K562 (cell line): ENCODE results near the gene ITPK1.

ENCODE experiments used
- BCOR ChIP-seq: fragments of 450-650 bp; IDR thresholded peaks from 2 replicates; pipeline ENCODE4 v1.6.1; 2016
- CREBBP ChIP-seq: IDR thresholded peaks from one replicate; pipeline ENCODE4 v1.6.1; 2012; ENCODE audit warnings: low read depth, mild to moderate bottlenecking, control low read depth, inconsistent platforms, low read length
- JUND ChIP-seq, 2 experiments: IDR thresholded peaks; 2 replicates in 1 of 2; 3 replicates in 1 of 2; pipeline ENCODE4 v1.6.1; 2011; ENCODE audit warnings: borderline replicate concordance in 2 of 2, low read depth in 2 of 2, low read length in 2 of 2, improper control_type of control experiment in 1 of 2, missing biosample characterization in 1 of 2, missing genetic modification characterization in 1 of 2, missing genetic modification reagents in 1 of 2
- RAD21 ChIP-seq, 2 experiments: fragments of 250-450 bp in 1 of 2; fragments of 450-650 bp in 1 of 2; sonication (Bioruptor Pico) in 1 of 2; formaldehyde crosslinking in 1 of 2; IDR thresholded peaks in 1 of 2; conservative IDR thresholded peaks in 1 of 2; 2 replicates each; pipeline versions ENCODE4 v1.4.0 to v1.8.0; 2020 to 2022; ENCODE audit warnings: mild to moderate bottlenecking in 2 of 2, moderate library complexity in 1 of 2
- SMARCA5 ChIP-seq: fragments of 450-650 bp; IDR thresholded peaks from 2 replicates; pipeline ENCODE4 v1.6.1; 2016
- TEAD1 ChIP-seq, 2 experiments: fragments of 450-650 bp in 1 of 2; sonication (generic) in 1 of 2; formaldehyde crosslinking; IDR thresholded peaks; 2 replicates each; pipeline versions ENCODE4 v1.4.0 to v1.8.0; 2020 to 2022; ENCODE audit warnings: mild to moderate bottlenecking in 2 of 2, missing genetic modification reagents in 1 of 2
- TEAD2 ChIP-seq: fragments of 450-650 bp; IDR thresholded peaks from 2 replicates; pipeline ENCODE4 v1.6.1; 2016; ENCODE audit warnings: missing genetic modification characterization, control low read depth, missing compliant biosample characterization
- TRIM24 ChIP-seq, 2 experiments: fragments of 450-650 bp; IDR thresholded peaks; 2 replicates each; pipeline ENCODE4 v1.6.1; 2016
- U2AF2 ChIP-seq: fragments of 200-400 bp; formaldehyde crosslinking; optimal IDR thresholded peaks from 2 replicates; pipeline ENCODE3; 2017; ENCODE audit warnings: low read depth, mild to moderate bottlenecking, low read length
- ZNF3 ChIP-seq: fragments of 250-450 bp; sonication (Bioruptor Pico); IDR thresholded peaks from 2 replicates; pipeline ENCODE4 v1.5.0; 2021; ENCODE audit warnings: mild to moderate bottlenecking, moderate library complexity
- TF ChIP-seq, protein P1 (sequence below): sonication (generic); formaldehyde crosslinking; IDR thresholded peaks from 2 replicates; pipeline ENCODE4 v1.8.0; 2022; ENCODE audit warnings: mild to moderate bottlenecking, missing genetic modification reagents, borderline replicate concordance

DNA sequence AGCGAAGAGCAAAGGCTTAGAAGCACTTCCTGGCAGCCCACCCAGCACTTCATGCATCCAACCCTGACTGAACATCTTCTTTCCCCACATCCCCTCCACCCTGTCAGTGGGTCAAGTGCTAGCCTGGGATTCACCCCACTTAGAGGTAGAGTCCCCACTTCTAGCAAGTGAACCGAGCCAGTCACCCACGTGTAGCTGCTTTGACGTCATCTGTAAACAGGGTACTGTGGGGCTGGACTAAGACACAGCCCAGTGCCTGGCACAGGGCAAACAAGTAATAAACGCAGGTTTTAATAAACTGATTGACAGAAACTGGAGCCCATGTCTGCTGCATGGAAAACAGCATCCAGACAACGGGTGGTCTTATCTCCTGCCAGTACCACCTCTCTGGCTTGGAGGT lies 61.7 kb downstream of the ITPK1 start:
- TF ChIP-seq JUND (IDR thresholded peaks at IDR 0.05; ENCODE audit: borderline replicate concordance, low read depth, low read length) (no peak), JUND (tag; IDR thresholded peaks at IDR 0.05; ENCODE audit: borderline replicate concordance, low read depth, low read length) (no peak), TEAD2 (tag) (no peak), SMARCA5 (no peak), U2AF2 (no peak), BCOR (no peak), ZNF3 (no peak), CREBBP (no peak), TRIM24 (IDR thresholded peaks at IDR 0.05) (no peak), RAD21 (CRISPR knock-in tag; conservative IDR thresholded peaks at IDR 0.05 in 1 of 2, IDR thresholded peaks at IDR 0.05 in 1 of 2) (no peak), TEAD1 (CRISPR knock-in tag; IDR thresholded peaks at IDR 0.05) (no peak)
- TF ChIP-seq, protein P1, sequence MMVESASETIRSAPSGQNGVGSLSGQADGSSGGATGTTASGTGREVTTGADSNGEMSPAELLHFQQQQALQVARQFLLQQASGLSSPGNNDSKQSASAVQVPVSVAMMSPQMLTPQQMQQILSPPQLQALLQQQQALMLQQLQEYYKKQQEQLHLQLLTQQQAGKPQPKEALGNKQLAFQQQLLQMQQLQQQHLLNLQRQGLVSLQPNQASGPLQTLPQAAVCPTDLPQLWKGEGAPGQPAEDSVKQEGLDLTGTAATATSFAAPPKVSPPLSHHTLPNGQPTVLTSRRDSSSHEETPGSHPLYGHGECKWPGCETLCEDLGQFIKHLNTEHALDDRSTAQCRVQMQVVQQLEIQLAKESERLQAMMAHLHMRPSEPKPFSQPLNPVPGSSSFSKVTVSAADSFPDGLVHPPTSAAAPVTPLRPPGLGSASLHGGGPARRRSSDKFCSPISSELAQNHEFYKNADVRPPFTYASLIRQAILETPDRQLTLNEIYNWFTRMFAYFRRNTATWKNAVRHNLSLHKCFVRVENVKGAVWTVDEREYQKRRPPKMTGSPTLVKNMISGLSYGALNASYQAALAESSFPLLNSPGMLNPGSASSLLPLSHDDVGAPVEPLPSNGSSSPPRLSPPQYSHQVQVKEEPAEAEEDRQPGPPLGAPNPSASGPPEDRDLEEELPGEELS (CRISPR knock-in tag) = no peak
